GM19463 (cell line): ENCODE data around the gene TMEM259.
"Not testable (repeated sequence)": the region's sequence is repeated elsewhere in the genome, so short reads cannot be mapped to it uniquely, and the experiment has no call there.

ENCODE experiments used
- ATAC-seq: cut with Tn5 transposase; IDR thresholded peaks from one replicate; pipeline ENCODE4 v1.9.1; 2021; ENCODE audit warnings: mild to moderate bottlenecking, moderate library complexity; ENCODE audit not compliant: unreplicated experiment

The TMEM259 gene

GRCh38 chr19:1040476-1041271 is 19.8 kb upstream of the TMEM259 start:
- peak; percentile 38 for ATAC-seq

- peak; percentile 77 for ATAC-seq
These were observed 18.9 kb upstream of the TMEM259 start, which contains the start of gene ABCA7 for GRCh38 chr19:1039646-1040475. ABCA7 (plus strand) TSS chr19:1040107; CDS start chr19:1041362, 1,255 bp downstream.

- ATAC-seq, result no peak
These were observed 18.2 kb upstream of the TMEM259 start for GRCh38 chr19:1038978-1039645.

GRCh38 chr19:1037621-1038064 is 16.7 kb upstream of the TMEM259 start:
- no peak for ATAC-seq

GRCh38 chr19:1035998-1036621 is 15.2 kb upstream of the TMEM259 start:
- ATAC-seq, result no peak

- no peak for ATAC-seq
These were observed 11.4 kb upstream of the TMEM259 start for GRCh38 chr19:1032264-1032867.

GRCh38 chr19:1028062-1028926 is 7.4 kb upstream of the TMEM259 start:
- ATAC-seq, result no peak

- ATAC-seq, result no peak
These were observed 6.7 kb upstream of the TMEM259 start for GRCh38 chr19:1027650-1028061.

- no peak for ATAC-seq
These were observed 6.1 kb upstream of the TMEM259 start for GRCh38 chr19:1026783-1027649.

GRCh38 chr19:1025960-1026782 is 5.2 kb upstream of the TMEM259 start, which contains the start of gene CNN2:
CNN2 (plus strand) TSS chr19:1026608; CDS start chr19:1026662, 54 bp downstream.
- peak; percentile 54 for ATAC-seq

- ATAC-seq, result not testable (repeated sequence)
These were observed 4.2 kb upstream of the TMEM259 start for GRCh38 chr19:1025080-1025479.

GRCh38 chr19:1023883-1024188 is 2.9 kb upstream of the TMEM259 start:
- not testable (repeated sequence) for ATAC-seq

GRCh38 chr19:1019980-1020867 is 699 bp downstream of the TMEM259 start:
- no peak for ATAC-seq

GRCh38 chr19:1019616-1019961 is 1.3 kb downstream of the TMEM259 start:
- ATAC-seq, result no peak

- no peak for ATAC-seq
These were observed 1.8 kb downstream of the TMEM259 start for GRCh38 chr19:1018932-1019615.

GRCh38 chr19:1018393-1018792 is 2.5 kb downstream of the TMEM259 start:
- no peak for ATAC-seq
